Measurements from ENCODE around the gene CTDNEP1. TPM values are rescaled to one million over a fixed set of nuclear protein-coding genes. Genes with fewer than 3 reads are reported as not detected.

Gene CTDNEP1
- total RNA-seq, 5 donors from 2014 or later (not counting 1 experiment from before 2014, with no cell fraction given) = 109 to 131 (median 125) TPM

DNA sequence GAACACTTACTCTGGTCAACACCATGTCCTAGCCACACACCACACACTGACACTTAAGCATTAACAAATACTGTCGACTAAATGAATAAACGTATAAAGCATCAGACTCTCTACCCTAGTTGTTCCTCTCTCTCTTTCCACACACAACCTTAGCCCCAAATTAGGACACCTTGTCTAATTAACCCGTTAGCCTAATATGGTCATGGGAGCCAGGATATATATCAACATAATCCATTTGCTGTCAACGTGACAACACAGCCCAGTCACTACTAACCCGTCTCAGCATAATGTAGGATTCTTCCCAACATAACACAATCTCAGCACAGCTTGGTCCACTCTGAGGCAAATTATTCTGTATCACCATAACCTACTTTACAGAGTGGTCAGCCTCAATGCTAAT is 19.4 kb downstream of the CTDNEP1 start:
- DNase-seq (no peak), ATAC-seq (replicated peaks in 1 of 4) (no peak)
- H3K4me1 ChIP-seq (ENCODE audit: control insufficient read depth in 1 of 2, extremely low read depth in 1 of 2, insufficient read depth in 2 of 2, low read length in 2 of 2) = peaks cover 11 to 42% of the 10 kb centered on the region in 2 experiments
- H3K27me3 ChIP-seq (replicated peaks in 1 of 2; ENCODE audit: control insufficient read depth in 2 of 2, extremely low read depth in 1 of 2, insufficient read depth in 2 of 2, low read length in 1 of 2) = no peaks in the 10 kb centered on the region
- POLR2A ChIA-PET = interaction anchor here in 1 of 2 donors (0.6 kb wide), 1 partner anchor 23 kb away, joined by 5 read pairs; no protein-coding TSS in a partner anchor
- 96% methylated on average over 3 of the region's 5 CpGs for WGBS (ENCODE audit: insufficient coverage)
- Mint-ChIP-seq H3K4me3 (peak overlapping the region; percentile 17 to 99 (median 50)), H3K27ac (no peak overlapping the region), H3K27me3 (no peaks in the 10 kb centered on the region), H3K4me1 (peaks cover 49 to 52% (median 50%) of the 10 kb centered on the region in 3 donors), H3K36me3 (peaks cover 33% of the 10 kb centered on the region), H3K9me3 (no peaks in the 10 kb centered on the region)
- peaks cover 12 to 55% of the 10 kb centered on the region in 2 donors for H3K36me3 ChIP-seq (ENCODE audit: control insufficient read depth in 2 of 2, extremely low read depth in 1 of 2, insufficient read depth in 1 of 2, low read length in 1 of 2)
- H3K4me3 ChIP-seq (ENCODE audit: control insufficient read depth in 1 of 2, extremely low read depth in 1 of 2, low read length in 1 of 2) = no peak overlapping the region
- CTCF ChIA-PET = interaction anchor here in 1 of 2 donors (1.4 kb wide), 1 partner anchor 11 kb away, joined by 3 read pairs; no protein-coding TSS in a partner anchor
- H3K9me3 ChIP-seq = no peaks in the 10 kb centered on the region
- no peak overlapping the region for H3K27ac ChIP-seq (ENCODE audit: low read length)

DNA sequence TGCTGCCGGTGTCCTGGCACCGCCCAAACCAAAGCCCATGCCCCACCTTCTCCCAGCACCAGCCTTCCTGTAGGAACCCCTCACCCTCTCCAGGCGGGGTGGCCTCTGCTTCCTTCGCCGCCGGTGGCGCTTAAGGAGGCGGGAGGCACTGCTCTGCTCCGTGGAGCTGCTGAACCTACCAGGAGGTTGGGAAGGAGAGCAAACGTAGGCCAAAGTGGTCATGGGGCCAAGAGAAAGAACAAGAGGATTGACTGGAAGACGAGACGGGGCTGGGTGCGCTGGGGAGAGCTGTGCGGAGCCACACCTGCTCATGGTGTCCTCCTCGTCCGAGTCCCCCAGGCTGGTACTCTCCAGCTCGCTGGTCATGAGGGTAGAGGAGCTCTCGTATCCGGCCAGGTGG is 22.0 kb downstream of the CTDNEP1 start:
- ChIA-PET CTCF (no interaction called here), POLR2A (no interaction called here)
- Histone ChIP-seq H3K36me3 (ENCODE audit: control insufficient read depth in 2 of 2, extremely low read depth in 1 of 2, insufficient read depth in 1 of 2, low read length in 1 of 2) (peaks cover 12 to 59% of the 10 kb centered on the region in 2 donors), H3K4me1 (ENCODE audit: control insufficient read depth in 1 of 2, extremely low read depth in 1 of 2, insufficient read depth in 2 of 2, low read length in 2 of 2) (peaks cover 3 to 16% of the 10 kb centered on the region in 2 experiments), H3K27me3 (replicated peaks in 1 of 2; ENCODE audit: control insufficient read depth in 2 of 2, extremely low read depth in 1 of 2, insufficient read depth in 2 of 2, low read length in 1 of 2) (no peaks in the 10 kb centered on the region), H3K27ac (ENCODE audit: low read length) (no peak overlapping the region), H3K9me3 (no peaks in the 10 kb centered on the region), H3K4me3 (ENCODE audit: control insufficient read depth in 1 of 2, extremely low read depth in 1 of 2, low read length in 1 of 2) (no peak overlapping the region)
- H3K4me1 Mint-ChIP-seq = peaks cover 27 to 29% (median 27%) of the 10 kb centered on the region in 3 donors
- DNase-seq (no peak), ATAC-seq (replicated peaks in 1 of 4) (no peak)
- H3K27me3 Mint-ChIP-seq = no peaks in the 10 kb centered on the region
- H3K36me3 Mint-ChIP-seq = peaks cover 25% of the 10 kb centered on the region
- WGBS (ENCODE audit: insufficient coverage) = 100% methylated on average over 5 of the region's 19 CpGs
- no peaks in the 10 kb centered on the region for H3K9me3 Mint-ChIP-seq
- no peak overlapping the region for H3K27ac Mint-ChIP-seq
- no peak overlapping the region for H3K4me3 Mint-ChIP-seq

DNA sequence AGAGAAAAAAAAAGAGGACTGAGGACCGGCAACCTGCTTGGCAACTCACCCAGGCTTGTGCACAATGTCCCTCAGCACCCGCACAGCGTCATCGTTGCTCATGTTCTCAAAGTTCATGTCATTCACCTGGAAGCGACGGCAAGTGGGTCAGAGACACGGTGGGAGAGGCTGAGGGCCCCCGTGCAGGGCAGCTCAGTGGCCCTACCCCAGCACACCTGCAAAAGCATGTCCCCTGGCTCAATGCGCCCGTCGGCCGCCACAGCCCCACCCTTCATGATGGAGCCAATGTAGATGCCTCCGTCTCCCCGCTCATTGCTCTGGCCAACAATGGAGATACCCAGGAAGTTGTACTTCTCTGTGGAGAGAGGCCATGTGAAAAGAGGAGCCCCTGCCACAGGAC is 22.6 kb downstream of the CTDNEP1 start:
- H3K4me1 Mint-ChIP-seq = peaks cover 25 to 27% (median 25%) of the 10 kb centered on the region in 3 donors
- ATAC-seq (replicated peaks in 1 of 4) (no peak), DNase-seq (no peak)
- Histone ChIP-seq H3K36me3 (ENCODE audit: control insufficient read depth in 2 of 2, extremely low read depth in 1 of 2, insufficient read depth in 1 of 2, low read length in 1 of 2) (peaks cover 12 to 63% of the 10 kb centered on the region in 2 donors), H3K9me3 (no peaks in the 10 kb centered on the region), H3K4me3 (ENCODE audit: control insufficient read depth in 1 of 2, extremely low read depth in 1 of 2, low read length in 1 of 2) (no peak overlapping the region), H3K27me3 (replicated peaks in 1 of 2; ENCODE audit: control insufficient read depth in 2 of 2, extremely low read depth in 1 of 2, insufficient read depth in 2 of 2, low read length in 1 of 2) (no peaks in the 10 kb centered on the region), H3K27ac (ENCODE audit: low read length) (no peak overlapping the region), H3K4me1 (ENCODE audit: control insufficient read depth in 1 of 2, extremely low read depth in 1 of 2, insufficient read depth in 2 of 2, low read length in 2 of 2) (peaks cover 3 to 15% of the 10 kb centered on the region in 2 experiments)
- ChIA-PET CTCF (no interaction called here), POLR2A (no interaction called here)
- 92% methylated on average over 8 of the region's 14 CpGs for WGBS (ENCODE audit: insufficient coverage)
- H3K9me3 Mint-ChIP-seq = no peaks in the 10 kb centered on the region
- H3K4me3 Mint-ChIP-seq = no peak overlapping the region
- H3K36me3 Mint-ChIP-seq = peaks cover 26% of the 10 kb centered on the region
- H3K27me3 Mint-ChIP-seq = no peaks in the 10 kb centered on the region
- no peak overlapping the region for H3K27ac Mint-ChIP-seq

DNA sequence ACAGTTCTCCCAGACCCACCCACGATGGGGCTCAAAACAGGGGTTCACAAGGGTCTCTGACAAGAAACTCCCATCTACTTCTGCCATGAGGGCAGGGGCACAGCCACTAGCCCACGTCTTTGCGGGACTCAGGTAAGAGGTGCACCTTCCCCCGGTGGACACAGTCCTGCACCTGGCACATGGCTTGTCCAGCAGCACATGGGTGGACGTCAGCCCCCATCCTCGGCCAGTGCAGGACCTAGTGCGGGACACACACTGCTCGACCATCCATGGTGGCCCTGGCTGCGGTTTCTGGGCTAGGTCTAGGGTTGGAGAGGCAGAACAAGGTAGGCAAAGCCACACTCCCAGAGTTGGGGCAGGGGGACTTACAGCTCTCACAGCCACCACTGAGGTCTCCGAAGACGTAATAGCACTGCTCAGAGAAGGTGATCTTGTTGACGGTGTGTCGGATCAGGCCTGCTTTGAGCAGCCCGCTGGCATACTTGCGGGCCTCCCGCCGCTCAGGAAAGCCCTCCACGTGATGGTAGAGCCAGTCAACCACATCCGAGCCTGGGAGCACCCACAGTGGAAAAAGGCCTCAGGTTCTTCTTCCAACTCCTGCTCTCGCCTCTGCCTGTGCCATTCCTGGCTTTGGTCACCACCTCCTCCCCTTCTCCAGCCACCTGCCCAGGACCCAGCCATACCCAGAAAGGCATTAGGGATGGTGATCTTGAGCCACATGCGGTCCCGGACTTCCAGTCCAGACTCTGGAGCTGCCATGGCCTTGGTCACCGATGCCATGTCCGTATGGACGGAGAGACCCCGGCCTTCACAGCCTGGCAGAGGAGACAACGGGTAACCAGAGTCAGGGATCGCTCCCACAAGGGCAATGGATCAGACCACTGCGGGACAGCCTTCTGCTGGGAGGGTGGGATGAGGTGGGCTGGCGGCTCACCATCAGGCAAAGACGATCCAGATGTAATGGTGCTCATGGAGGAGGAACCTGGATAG is 24.5 kb downstream of the CTDNEP1 start:
- ChIA-PET CTCF (no interaction called here), POLR2A (interaction anchor here in 1 of 2 donors (0.6 kb wide), 1 partner anchor 252 kb away, joined by 3 read pairs; no protein-coding TSS in a partner anchor)
- ATAC-seq (replicated peaks in 1 of 4) (no peak), DNase-seq (no peak)
- WGBS (ENCODE audit: insufficient coverage) = 93% methylated on average over 23 of the region's 31 CpGs
- H3K27me3 Mint-ChIP-seq = no peaks in the 10 kb centered on the region
- no peak overlapping the region for H3K27ac Mint-ChIP-seq
- H3K4me1 ChIP-seq (ENCODE audit: control insufficient read depth in 1 of 2, extremely low read depth in 1 of 2, insufficient read depth in 2 of 2, low read length in 2 of 2) = peaks cover 0 to under 1% of the 10 kb centered on the region in 2 experiments
- H3K9me3 ChIP-seq = no peaks in the 10 kb centered on the region
- H3K4me1 Mint-ChIP-seq = peaks cover 8 to 11% (median 9%) of the 10 kb centered on the region in 3 donors
- no peaks in the 10 kb centered on the region for H3K9me3 Mint-ChIP-seq
- H3K4me3 Mint-ChIP-seq = no peak overlapping the region
- peaks cover 30% of the 10 kb centered on the region for H3K36me3 Mint-ChIP-seq
- H3K27me3 ChIP-seq (replicated peaks in 1 of 2; ENCODE audit: control insufficient read depth in 2 of 2, extremely low read depth in 1 of 2, insufficient read depth in 2 of 2, low read length in 1 of 2) = no peaks in the 10 kb centered on the region
- H3K4me3 ChIP-seq (ENCODE audit: control insufficient read depth in 1 of 2, extremely low read depth in 1 of 2, low read length in 1 of 2) = no peak overlapping the region
- H3K27ac ChIP-seq (ENCODE audit: low read length) = no peak overlapping the region
- peaks cover 19 to 81% of the 10 kb centered on the region in 2 donors for H3K36me3 ChIP-seq (ENCODE audit: control insufficient read depth in 2 of 2, extremely low read depth in 1 of 2, insufficient read depth in 1 of 2, low read length in 1 of 2)

DNA sequence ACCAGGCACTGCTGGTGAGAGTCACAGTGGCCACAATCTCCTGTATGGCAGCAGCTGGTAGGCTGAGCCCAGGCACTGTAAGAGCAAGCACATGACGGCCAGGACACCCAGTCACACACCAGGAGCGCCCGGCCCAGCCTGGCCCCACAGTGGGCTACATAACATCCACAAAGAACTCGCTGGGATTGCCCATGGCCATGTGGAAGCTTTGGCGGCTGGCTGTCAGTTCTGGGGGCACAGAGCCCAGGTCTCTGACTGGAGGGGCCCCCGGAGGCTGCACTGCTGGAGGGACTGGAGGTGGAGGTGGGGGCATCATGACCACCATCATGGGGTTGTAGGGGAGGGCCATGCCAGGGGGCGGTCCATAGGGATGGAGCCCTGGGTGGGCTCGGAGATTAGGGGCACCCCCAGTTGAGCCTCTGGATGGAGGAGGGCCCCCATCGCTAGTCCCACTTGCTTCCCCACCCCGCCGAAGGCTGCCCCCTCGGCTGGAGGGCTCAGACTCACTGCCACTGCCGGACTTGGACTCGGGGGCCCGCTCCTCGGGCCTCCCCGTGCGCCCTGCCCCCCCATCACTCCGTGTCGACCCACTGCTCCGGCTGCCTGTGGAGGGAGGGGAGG is 25.7 kb downstream of the CTDNEP1 start:
- Histone ChIP-seq H3K27me3 (replicated peaks in 1 of 2; ENCODE audit: control insufficient read depth in 2 of 2, extremely low read depth in 1 of 2, insufficient read depth in 2 of 2, low read length in 1 of 2) (no peaks in the 10 kb centered on the region), H3K9me3 (no peaks in the 10 kb centered on the region), H3K27ac (ENCODE audit: low read length) (no peak overlapping the region), H3K4me1 (ENCODE audit: control insufficient read depth in 1 of 2, extremely low read depth in 1 of 2, insufficient read depth in 2 of 2, low read length in 2 of 2) (peaks cover under 1 to 8% of the 10 kb centered on the region in 2 experiments), H3K36me3 (ENCODE audit: control insufficient read depth in 2 of 2, extremely low read depth in 1 of 2, insufficient read depth in 1 of 2, low read length in 1 of 2) (peaks cover 19 to 91% of the 10 kb centered on the region in 2 donors), H3K4me3 (ENCODE audit: control insufficient read depth in 1 of 2, extremely low read depth in 1 of 2, low read length in 1 of 2) (no peak overlapping the region)
- peaks cover 27% of the 10 kb centered on the region for H3K36me3 Mint-ChIP-seq
- ChIA-PET POLR2A (no interaction called here), CTCF (no interaction called here)
- no peaks in the 10 kb centered on the region for H3K27me3 Mint-ChIP-seq
- H3K4me3 Mint-ChIP-seq = no peak overlapping the region
- H3K27ac Mint-ChIP-seq = no peak overlapping the region
- DNase-seq = no peak
- no peaks in the 10 kb centered on the region for H3K9me3 Mint-ChIP-seq
- ATAC-seq (replicated peaks in 1 of 4) = no peak
- H3K4me1 Mint-ChIP-seq = peaks cover 5 to 13% (median 12%) of the 10 kb centered on the region in 3 donors
- WGBS (ENCODE audit: insufficient coverage) = 96% methylated on average over 9 of the region's 21 CpGs

DNA sequence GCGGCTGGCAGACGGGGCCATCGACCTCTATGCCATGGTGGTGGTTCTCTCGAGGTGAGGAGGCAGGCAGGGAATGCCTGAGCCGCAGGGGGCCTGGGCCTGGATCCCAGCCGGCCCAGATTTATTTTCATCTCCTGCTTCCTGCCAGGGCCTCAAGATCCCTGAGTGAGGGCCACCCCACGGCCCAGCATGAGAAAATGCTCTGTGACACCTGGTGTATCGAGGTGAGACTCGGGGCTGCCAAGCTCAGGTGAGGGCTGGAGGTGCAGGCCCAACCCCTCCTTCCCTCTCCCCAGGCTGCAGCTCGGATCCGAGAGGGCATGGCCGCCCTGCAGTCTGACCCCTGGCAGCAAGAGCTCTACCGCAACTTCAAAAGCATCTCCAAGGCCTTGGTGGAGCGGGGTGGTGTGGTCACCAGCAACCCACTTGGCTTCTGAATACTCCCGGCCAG is 26.8 kb downstream of the CTDNEP1 start:
- Histone ChIP-seq H3K36me3 (ENCODE audit: control insufficient read depth in 2 of 2, extremely low read depth in 1 of 2, insufficient read depth in 1 of 2, low read length in 1 of 2) (peaks cover 19 to 81% of the 10 kb centered on the region in 2 donors), H3K27ac (ENCODE audit: low read length) (no peak overlapping the region), H3K27me3 (replicated peaks in 1 of 2; ENCODE audit: control insufficient read depth in 2 of 2, extremely low read depth in 1 of 2, insufficient read depth in 2 of 2, low read length in 1 of 2) (no peaks in the 10 kb centered on the region), H3K9me3 (no peaks in the 10 kb centered on the region), H3K4me1 (ENCODE audit: control insufficient read depth in 1 of 2, extremely low read depth in 1 of 2, insufficient read depth in 2 of 2, low read length in 2 of 2) (peaks cover 4 to 17% of the 10 kb centered on the region in 2 experiments), H3K4me3 (ENCODE audit: control insufficient read depth in 1 of 2, extremely low read depth in 1 of 2, low read length in 1 of 2) (no peak overlapping the region)
- POLR2A ChIA-PET = interaction anchor here in 1 of 2 donors (0.7 kb wide), 1 partner anchor 20 kb away, joined by 3 read pairs; no protein-coding TSS in a partner anchor
- DNase-seq = no peak
- CTCF ChIA-PET = no interaction called here
- Mint-ChIP-seq H3K4me3 (no peak overlapping the region), H3K36me3 (peaks cover 23% of the 10 kb centered on the region), H3K27me3 (no peaks in the 10 kb centered on the region), H3K9me3 (no peaks in the 10 kb centered on the region), H3K4me1 (peaks cover 11 to 19% (median 17%) of the 10 kb centered on the region in 3 donors), H3K27ac (no peak overlapping the region)
- 88% methylated on average over 13 of the region's 15 CpGs for WGBS (ENCODE audit: insufficient coverage)
- no peak for ATAC-seq (replicated peaks in 1 of 4)

Data from T-cell (primary cell).